Measurements from ENCODE around the gene FREM2.

GRCh38 chr13:38657191-38657590 lies 29.7 kb upstream of the FREM2 start:
- TF ChIP-seq MAFK (IDR thresholded peaks at IDR 0.05; ENCODE audit: partially characterized antibody), result no peak
- TF ChIP-seq MAX (IDR thresholded peaks at IDR 0.05), result no peak
- TF ChIP-seq REST (IDR thresholded peaks at IDR 0.05), result no peak
- no peak for TF ChIP-seq KDM1A (IDR thresholded peaks at IDR 0.05; ENCODE audit: low read depth)
- TF ChIP-seq CTCF (IDR thresholded peaks at IDR 0.05), result no peak
- TF ChIP-seq ZFP36 (IDR thresholded peaks at IDR 0.05; ENCODE audit: borderline replicate concordance, partially characterized antibody), result no peak
- no peak for TF ChIP-seq CHD4 (IDR thresholded peaks at IDR 0.05; ENCODE audit: borderline replicate concordance)
- TF ChIP-seq POLR2AphosphoS2 (conservative IDR thresholded peaks at IDR 0.05; ENCODE audit: low read length), result no peak
- no peak for TF ChIP-seq BHLHE40 (IDR thresholded peaks at IDR 0.05; ENCODE audit: low read depth, low read length)
